Kasumi-1 (cell line): ENCODE results near the gene NEK7.

Experiments used
- DNase-seq, 2 experiments: peaks; one replicate each; lab custom pipeline; 2025; lab: John Stamatoyannopoulos, UW

The NEK7 gene

DNA sequence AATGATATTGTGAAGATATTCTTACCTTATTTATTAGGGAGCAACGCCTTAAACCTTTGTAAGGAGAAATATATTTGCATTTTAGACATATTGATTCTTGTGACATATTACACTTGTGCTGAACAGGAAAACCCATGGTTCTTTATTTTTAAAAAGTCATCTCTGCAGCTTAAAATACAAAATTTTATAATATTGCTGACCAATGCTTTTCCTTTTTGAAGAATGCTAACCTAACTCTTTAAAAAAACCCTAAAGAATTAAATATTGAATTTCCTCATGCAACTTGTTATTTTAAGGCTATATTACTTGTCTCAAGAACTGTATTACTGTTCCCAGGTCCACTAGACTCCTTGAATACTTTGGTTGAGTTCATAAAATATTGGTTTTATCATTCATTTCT, 99.0 kb downstream of the NEK7 start:
- DNase-seq = no peak

- DNase-seq = no peak
Observed at GRCh38 chr1:198258491-198258890, 101.7 kb downstream of the NEK7 start.

DNA sequence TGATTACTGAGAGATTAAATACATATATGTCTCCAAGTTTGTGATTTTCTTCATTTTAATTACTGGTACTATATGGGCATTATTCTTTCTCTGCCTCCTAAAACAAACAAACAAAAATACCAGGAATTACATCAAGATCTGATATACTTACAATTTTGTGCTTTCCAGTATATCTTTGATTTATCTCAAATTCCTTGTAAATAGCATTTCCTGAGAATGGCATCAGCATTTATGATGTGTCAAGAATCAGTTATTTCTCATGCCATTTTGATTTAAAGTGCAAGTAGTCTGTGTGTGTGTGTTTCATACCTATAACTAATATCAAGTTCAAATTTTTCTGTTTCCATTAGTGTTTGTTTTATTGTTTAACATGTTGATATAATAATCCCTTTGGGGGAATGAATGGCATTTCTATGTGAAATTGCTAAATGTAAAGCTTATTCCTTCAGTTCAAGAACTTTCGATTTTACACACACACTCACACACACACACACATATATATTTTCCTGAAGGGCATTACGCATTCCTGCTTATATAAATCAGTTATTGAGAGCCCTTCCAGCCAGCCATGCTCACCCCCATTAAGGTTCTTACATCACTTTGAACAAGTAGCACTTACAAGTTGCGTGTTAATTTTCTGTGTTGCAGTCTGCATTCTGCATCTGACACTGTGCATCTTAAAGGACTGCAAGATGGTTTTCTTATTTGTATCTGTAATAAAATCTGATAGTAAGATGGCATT, 102.7 kb downstream of the NEK7 start:
- DNase-seq = no peak

- no peak for DNase-seq
Observed at GRCh38 chr1:198261886-198262285, 105.1 kb downstream of the NEK7 start.

GRCh38 chr1:198263186-198263585, 106.4 kb downstream of the NEK7 start:
- no peak for DNase-seq

DNA sequence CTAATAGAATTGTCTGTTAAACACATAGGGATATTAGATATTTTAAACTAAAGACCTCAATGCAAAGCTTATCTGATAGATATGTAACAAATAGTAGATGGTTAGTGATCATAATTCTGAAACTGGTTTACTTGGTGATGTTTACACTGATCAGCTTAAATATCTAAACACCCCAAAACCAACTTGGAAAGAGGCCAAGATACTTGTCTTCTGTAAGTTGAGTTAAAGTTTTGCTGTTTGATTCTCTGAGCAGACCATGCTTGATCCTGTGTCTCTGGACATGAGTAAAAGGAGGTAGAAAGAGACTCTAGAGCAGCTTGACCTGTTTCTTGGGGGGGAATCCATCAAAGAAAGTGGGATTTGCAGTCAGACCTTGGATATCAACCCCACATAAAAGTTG, 107.5 kb downstream of the NEK7 start:
- DNase-seq = no peak

- peak in 1 of 2 experiments; percentile 6 for DNase-seq
Observed at GRCh38 chr1:198265073-198265661, 108.4 kb downstream of the NEK7 start.

DNA sequence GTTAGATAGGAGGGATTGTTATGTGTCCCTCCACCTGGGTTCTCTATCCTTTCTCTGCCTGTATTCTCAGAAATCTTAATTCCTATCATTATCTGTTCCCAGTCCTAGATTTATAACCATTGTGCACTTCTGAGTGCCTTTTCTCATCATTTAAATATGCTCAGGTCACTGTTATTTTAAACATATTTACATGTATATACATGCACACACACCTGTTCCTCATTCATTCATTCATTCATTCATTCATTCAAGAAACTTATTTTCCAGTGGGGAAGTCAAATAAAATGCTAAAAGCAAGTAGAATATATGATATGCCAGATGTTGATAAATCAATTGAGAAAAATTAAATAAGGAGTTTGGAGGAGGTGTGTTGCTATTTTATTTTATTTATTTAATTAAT, 110.3 kb downstream of the NEK7 start:
- no peak for DNase-seq

DNA sequence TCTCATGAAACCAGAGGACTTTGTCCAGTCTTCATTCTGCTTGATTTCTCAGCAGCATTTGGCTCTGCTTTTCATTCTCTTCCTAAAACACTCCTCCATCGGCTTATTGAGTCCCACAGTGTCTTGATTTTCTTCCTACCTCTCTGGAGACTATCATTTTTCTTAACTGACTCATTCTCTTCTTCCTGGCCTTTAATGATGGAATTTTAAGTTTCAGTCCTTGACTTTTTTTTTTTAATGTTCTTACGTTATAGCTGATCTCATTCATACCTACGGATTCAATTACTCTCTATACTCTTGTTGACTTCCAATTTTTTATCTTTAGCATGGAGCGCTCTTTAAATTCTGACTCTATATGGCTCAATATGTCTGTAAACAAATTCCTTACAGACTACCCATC, 111.1 kb downstream of the NEK7 start:
- DNase-seq = no peak

- no peak for DNase-seq
Observed at GRCh38 chr1:198268784-198269645, 112.2 kb downstream of the NEK7 start.

DNA sequence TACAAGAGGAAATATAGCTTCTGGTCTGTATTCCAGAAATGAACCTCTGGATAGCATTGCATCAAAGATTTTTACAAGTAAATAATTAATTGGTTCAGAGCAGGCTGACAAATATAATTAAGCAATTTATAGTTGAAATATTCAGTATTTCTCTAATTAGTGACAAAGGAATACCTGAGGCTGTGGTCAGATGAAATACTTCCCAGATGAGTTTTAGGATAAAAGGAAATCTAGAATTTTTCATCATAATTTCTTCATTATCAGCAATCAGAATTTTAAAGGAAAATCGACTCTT, 112.8 kb downstream of the NEK7 start:
- no peak for DNase-seq

GRCh38 chr1:198270273-198270828, 113.6 kb downstream of the NEK7 start:
- no peak for DNase-seq

DNA sequence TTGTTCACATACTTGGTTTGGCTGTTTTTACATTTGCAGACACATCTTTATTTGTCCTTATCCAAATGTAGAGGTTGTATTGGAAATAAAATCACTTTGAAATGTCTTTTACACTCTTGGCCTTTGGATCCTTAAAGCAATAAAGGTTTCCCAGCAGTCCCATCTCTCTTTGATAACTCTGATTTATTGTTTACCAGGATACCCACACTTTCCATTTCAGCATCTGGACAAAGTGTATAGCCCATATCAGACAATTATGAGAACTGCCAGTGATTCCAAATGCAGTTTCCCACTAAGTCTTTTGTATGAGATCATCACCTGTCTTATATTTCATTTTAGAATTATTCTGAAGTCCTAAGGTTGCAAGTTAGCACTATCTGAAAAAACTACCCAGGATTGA, 114.7 kb downstream of the NEK7 start:
- no peak for DNase-seq

DNA sequence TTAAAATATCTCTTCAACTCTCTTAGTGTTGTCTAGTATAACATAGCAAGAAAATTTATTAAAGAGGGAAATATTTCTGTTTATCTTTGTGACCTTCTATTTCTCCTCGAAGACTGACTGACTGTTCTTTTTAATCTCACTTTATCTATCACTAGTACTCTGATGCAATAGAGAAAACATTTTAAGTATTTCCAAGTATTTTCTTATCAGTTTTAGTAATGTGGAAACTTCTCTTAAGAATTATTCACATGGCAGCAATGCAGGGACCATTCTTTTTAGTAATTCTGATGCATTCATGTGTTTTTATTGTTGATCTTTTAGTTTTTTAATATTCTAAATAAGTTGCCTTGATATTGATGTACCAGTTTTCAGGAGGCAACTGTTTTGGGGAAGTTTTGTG, 115.7 kb downstream of the NEK7 start:
- no peak for DNase-seq

- peak in 1 of 2 experiments; percentile 9 for DNase-seq
Observed at GRCh38 chr1:198273748-198274295, 117.0 kb downstream of the NEK7 start.

GRCh38 chr1:198275597-198275996, 118.8 kb downstream of the NEK7 start:
- peak in 1 of 2 experiments; percentile 8 for DNase-seq

DNA sequence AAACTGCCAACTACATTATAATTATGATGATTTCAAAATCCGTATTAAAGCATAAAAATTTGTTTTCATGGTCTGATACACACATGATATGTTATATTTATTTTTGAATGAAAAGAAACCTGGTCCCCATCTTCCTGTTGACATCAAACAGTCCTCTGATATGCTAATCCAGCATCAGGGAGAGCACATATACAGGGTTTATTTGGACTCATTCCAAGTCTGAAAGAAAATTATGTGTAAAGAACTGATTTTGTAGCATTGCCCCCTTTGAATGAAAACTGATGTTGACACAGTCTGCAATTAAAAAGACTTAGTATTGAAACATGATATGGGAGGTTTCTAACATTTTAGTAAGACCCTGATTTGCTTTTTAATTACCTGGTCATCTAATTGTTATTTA, 119.4 kb downstream of the NEK7 start:
- no peak for DNase-seq

GRCh38 chr1:198278943-198279342, 122.1 kb downstream of the NEK7 start:
- no peak for DNase-seq

DNA sequence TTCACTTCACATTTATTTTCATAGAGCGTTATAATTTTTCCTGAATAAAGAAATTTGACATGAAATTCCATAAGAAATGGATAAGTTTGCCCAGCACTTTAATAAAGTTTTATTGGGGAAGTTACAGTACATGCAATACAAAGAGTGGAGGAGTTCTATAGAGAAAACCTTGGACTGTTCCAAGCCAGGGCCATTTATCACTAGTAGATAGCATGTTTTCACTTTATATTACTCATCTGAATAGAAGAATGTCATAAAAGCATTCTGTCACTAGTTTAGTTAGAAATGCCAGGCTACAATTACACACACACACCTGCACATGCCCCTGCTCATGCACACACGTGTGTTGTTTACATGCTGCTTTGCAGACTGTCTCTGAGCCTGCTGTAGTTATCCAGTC, 123.3 kb downstream of the NEK7 start:
- no peak for DNase-seq

DNA sequence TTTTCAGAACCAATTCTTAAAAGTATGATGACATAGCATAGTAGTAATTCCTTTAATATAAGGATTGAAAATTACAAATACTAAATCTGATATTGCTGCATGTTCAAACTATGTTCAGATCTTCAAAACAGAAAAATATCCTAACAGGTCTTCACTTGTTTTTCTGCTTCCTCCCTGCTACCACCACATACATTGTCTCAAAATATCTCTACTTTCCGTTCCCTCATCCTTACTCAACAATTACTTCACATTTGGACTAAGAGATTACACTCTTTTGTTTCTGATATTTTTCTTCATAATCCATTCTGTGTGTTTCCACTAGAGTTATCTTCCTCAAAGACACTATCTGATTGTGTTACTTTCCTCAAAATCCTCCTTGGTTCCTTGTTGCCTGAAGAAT, 125.1 kb downstream of the NEK7 start:
- no peak for DNase-seq

DNA sequence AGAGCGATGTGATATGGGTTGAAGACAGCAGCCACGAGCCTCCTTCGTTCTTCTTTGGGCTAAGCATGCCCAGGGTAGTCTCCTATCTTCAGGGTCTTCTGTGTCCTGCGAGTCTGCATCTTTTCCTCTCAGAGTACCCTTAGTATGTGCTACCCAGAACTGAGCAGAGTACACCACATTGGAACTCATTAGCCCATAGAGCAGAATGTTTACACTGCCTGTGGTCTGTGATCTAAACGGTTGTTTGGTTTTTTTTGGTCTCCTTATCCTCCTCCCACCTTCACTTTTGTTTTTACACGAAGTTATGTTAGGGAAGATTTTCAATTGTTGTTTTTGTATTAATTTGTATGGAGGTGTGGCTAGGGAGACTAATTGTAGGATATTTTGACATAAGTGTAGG, 126.4 kb downstream of the NEK7 start:
- DNase-seq = no peak

GRCh38 chr1:198287916-198288315, 131.1 kb downstream of the NEK7 start:
- DNase-seq = no peak
